ENCODE data around the gene KCNIP4.

- TF ChIP-seq EZH2 (IDR thresholded peaks at IDR 0.05), result no peak
- no peak for TF ChIP-seq POLR2AphosphoS5 (IDR thresholded peaks at IDR 0.05; ENCODE audit: borderline replicate concordance, low read depth, low read length)
- no peak for TF ChIP-seq FOXP2 (optimal IDR thresholded peaks at IDR 0.05; ENCODE audit: control extremely low read depth, extremely low read length, insufficient read depth)
Measured at GRCh38 chr4:20735931-20736330, 1212.6 kb downstream of the KCNIP4 start.
